Measurements from ENCODE around the gene ITGB3BP. TPM values are rescaled to one million over a fixed set of nuclear protein-coding genes. Genes with fewer than 3 reads are reported as not detected.
A peak's percentile ranks its signal among the peaks of the same experiment; 100 is the strongest.
"Not testable (repeated sequence)": the region's sequence is repeated elsewhere in the genome, so short reads cannot be mapped to it uniquely, and the experiment has no call there.

Gene ITGB3BP
- total RNA-seq, 4 donors from 2014 or later = 4.7 to 42.9 (median 5.7) TPM

- TF ChIP-seq POLR2A (IDR thresholded peaks at IDR 0.05) (no peak), CTCF (IDR thresholded peaks at IDR 0.05) (no peak)
- Histone ChIP-seq H3K27ac (no peak overlapping the region), H3K36me3 (no peaks in the 10 kb centered on the region), H3K4me1 (no peaks in the 10 kb centered on the region), H3K4me3 (no peak overlapping the region), H3K9me3 (no peaks in the 10 kb centered on the region), H3K27me3 (no peaks in the 10 kb centered on the region)
- DNase-seq = no peak
These were observed 43.0 kb downstream of the ITGB3BP start for GRCh38 chr1:63480057-63480456.

GRCh38 chr1:63475761-63476160 lies 47.3 kb downstream of the ITGB3BP start:
- no peak for DNase-seq
- H3K4me1 ChIP-seq = no peaks in the 10 kb centered on the region
- no peak for TF ChIP-seq POLR2A (IDR thresholded peaks at IDR 0.05)
- no peak for TF ChIP-seq CTCF (IDR thresholded peaks at IDR 0.05)
- H3K4me3 ChIP-seq = no peak overlapping the region
- H3K27me3 ChIP-seq = no peaks in the 10 kb centered on the region
- no peaks in the 10 kb centered on the region for H3K36me3 ChIP-seq
- no peak overlapping the region for H3K27ac ChIP-seq
- no peaks in the 10 kb centered on the region for H3K9me3 ChIP-seq

GRCh38 chr1:63468683-63469082 lies 54.3 kb downstream of the ITGB3BP start:
- not testable (repeated sequence) for DNase-seq, H3K9me3 ChIP-seq, H3K36me3 ChIP-seq, H3K27ac ChIP-seq, H3K27me3 ChIP-seq, H3K4me1 ChIP-seq, H3K4me3 ChIP-seq

- no peak overlapping the region for H3K27ac ChIP-seq
- DNase-seq = peak in 1 of 3 donors; percentile 42
- no peaks in the 10 kb centered on the region for H3K4me1 ChIP-seq
- H3K9me3 ChIP-seq = peaks cover 0 to 3% (median 0%) of the 10 kb centered on the region in 4 donors
- TF ChIP-seq CTCF (IDR thresholded peaks at IDR 0.05) (peak in 3 of 6 experiments; percentile 6 to 27 (median 6)), POLR2A (IDR thresholded peaks at IDR 0.05) (no peak)
- no peaks in the 10 kb centered on the region for H3K27me3 ChIP-seq
- H3K36me3 ChIP-seq = no peaks in the 10 kb centered on the region
- no peak overlapping the region for H3K4me3 ChIP-seq
These were observed 56.3 kb downstream of the ITGB3BP start for GRCh38 chr1:63466759-63467158.

GRCh38 chr1:63466181-63466580 lies 56.8 kb downstream of the ITGB3BP start:
- Histone ChIP-seq H3K36me3 (no peaks in the 10 kb centered on the region), H3K4me1 (no peaks in the 10 kb centered on the region), H3K9me3 (peaks cover 0 to 7% (median 0%) of the 10 kb centered on the region in 4 donors), H3K27ac (no peak overlapping the region), H3K4me3 (no peak overlapping the region), H3K27me3 (no peaks in the 10 kb centered on the region)
- no peak for DNase-seq
- TF ChIP-seq POLR2A (IDR thresholded peaks at IDR 0.05) (no peak), CTCF (IDR thresholded peaks at IDR 0.05) (no peak)

GRCh38 chr1:63463248-63463647 lies 59.8 kb downstream of the ITGB3BP start:
- no peak for DNase-seq
- H3K27ac ChIP-seq = no peak overlapping the region
- peaks cover 0 to 7% (median 0%) of the 10 kb centered on the region in 4 donors for H3K9me3 ChIP-seq
- H3K27me3 ChIP-seq = no peaks in the 10 kb centered on the region
- no peaks in the 10 kb centered on the region for H3K4me1 ChIP-seq
- TF ChIP-seq CTCF (IDR thresholded peaks at IDR 0.05) (no peak), POLR2A (IDR thresholded peaks at IDR 0.05) (no peak)
- no peaks in the 10 kb centered on the region for H3K36me3 ChIP-seq
- no peak overlapping the region for H3K4me3 ChIP-seq

Measured in Peyer's patch (tissue), 4 donors.